CD8-positive, alpha-beta memory T cell (primary cell): Measurements from ENCODE around the gene LYPD6B. TPM values are rescaled to one million over a fixed set of nuclear protein-coding genes. Genes with fewer than 3 reads are reported as not detected.

Experiments
- CTCF ChIA-PET: fragments of 350-600 bp; sonication (Branson Sonifier 250); formaldehyde crosslinking; loops from one replicate; lab custom pipeline; 2021; ENCODE audit warnings: antibody characterized with exemption; lab: Charles Lee
- POLR2A ChIA-PET: fragments of 350-600 bp; sonication (Branson Sonifier 250); formaldehyde crosslinking; loops from one replicate; lab custom pipeline; 2021; ENCODE audit warnings: antibody characterized with exemption; lab: Charles Lee
- DNase-seq, 5 donors: peaks; one replicate each; pipeline versions ENCODE4 v3.0.0 to v3.0.0-alpha.2; 2020 to 2022; ENCODE audit warnings: mixed read lengths in 1 of 5
- H3K27ac ChIP-seq: one replicate; pipeline ENCODE4 v1.7.0; 2013; ENCODE audit warnings: low read depth, mild to moderate bottlenecking, low read length, moderate library complexity
- H3K27me3 ChIP-seq: 2 replicates; pipeline ENCODE4 v1.7.0; 2013; ENCODE audit warnings: low read length, mild to moderate bottlenecking; ENCODE audit not compliant: insufficient read depth, poor library complexity, severe bottlenecking
- H3K36me3 ChIP-seq: 2 replicates; pipeline ENCODE4 v1.7.0; 2013; ENCODE audit warnings: mild to moderate bottlenecking, low read length, moderate library complexity; ENCODE audit not compliant: insufficient read depth
- H3K4me1 ChIP-seq: 2 replicates; pipeline ENCODE4 v1.7.0; 2013; ENCODE audit warnings: mild to moderate bottlenecking, low read length, moderate library complexity; ENCODE audit not compliant: insufficient read depth
- H3K4me3 ChIP-seq: 2 replicates; pipeline ENCODE4 v1.7.0; 2013; ENCODE audit warnings: mild to moderate bottlenecking, low read length
- H3K9me3 ChIP-seq: 2 replicates; pipeline ENCODE4 v1.7.0; 2013; ENCODE audit warnings: mild to moderate bottlenecking, low read length
- H3K27ac Mint-ChIP-seq, 8 donors: one replicate each; pipeline ENCODE4 v1.8.0; 2020 to 2021; ENCODE audit warnings: mixed read lengths in 8 of 8, mild to moderate bottlenecking in 6 of 8, inconsistent platforms in 3 of 8, moderate library complexity in 3 of 8
- H3K27me3 Mint-ChIP-seq, 2 donors: one replicate each; pipeline ENCODE4 v1.8.0; 2020 to 2021; ENCODE audit warnings: mixed read lengths in 2 of 2, mild to moderate bottlenecking in 1 of 2, moderate library complexity in 1 of 2
- H3K36me3 Mint-ChIP-seq, 3 donors: one replicate each; pipeline ENCODE4 v1.8.0; 2020 to 2021; ENCODE audit warnings: mixed read lengths in 3 of 3, inconsistent platforms in 1 of 3, mild to moderate bottlenecking in 1 of 3
- H3K4me1 Mint-ChIP-seq, 3 donors: one replicate each; pipeline ENCODE4 v1.8.0; 2020 to 2021; ENCODE audit warnings: mixed read lengths in 3 of 3, inconsistent platforms in 1 of 3, mild to moderate bottlenecking in 1 of 3
- H3K4me3 Mint-ChIP-seq, 7 donors: one replicate each; pipeline ENCODE4 v1.8.0; 2020 to 2021; ENCODE audit warnings: mixed read lengths in 7 of 7, mild to moderate bottlenecking in 6 of 7, moderate library complexity in 4 of 7, inconsistent platforms in 2 of 7
- H3K9me3 Mint-ChIP-seq, 5 donors: one replicate each; pipeline ENCODE4 v1.8.0; 2020 to 2022; ENCODE audit warnings: mixed read lengths in 5 of 5, mild to moderate bottlenecking in 3 of 5, moderate library complexity in 2 of 5, inconsistent platforms in 1 of 5
- polyA plus RNA-seq: library from polyadenylated mRNA; unstranded; fragments of 300-500 nt; fragmentation: Illumina TruSeq; gene quantifications from one replicate; pipeline ENCODE4 v1.2.3, GENCODE V29; 2021
- total RNA-seq, 2 experiments: library from RNA; stranded (reverse); gene quantifications; one replicate each; pipeline ENCODE4 v1.2.3, GENCODE V29; 2021

Gene LYPD6B
- total and polyA plus RNA-seq, 3 experiments from 2014 or later = not detected

DNA sequence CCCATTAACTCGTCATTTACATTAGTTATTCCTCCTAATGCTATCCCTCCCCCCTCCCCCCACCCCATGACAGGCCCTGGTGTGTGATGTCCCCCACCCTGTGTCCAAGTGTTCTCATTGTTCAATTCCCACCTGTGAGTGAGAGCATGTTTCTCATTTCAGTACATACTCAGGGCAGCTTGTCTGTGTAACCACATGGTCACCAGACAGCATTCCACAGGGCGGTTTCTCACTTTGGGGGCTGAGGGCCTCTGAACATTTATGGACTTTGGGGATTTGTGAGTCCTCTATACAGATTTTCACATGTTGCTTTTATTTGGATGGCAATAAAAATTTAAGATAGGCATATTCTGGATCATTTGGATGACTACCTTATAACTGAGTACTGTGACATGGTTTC lies 84.0 kb downstream of the LYPD6B start:
- ChIA-PET POLR2A (no interaction called here), CTCF (no interaction called here)

DNA sequence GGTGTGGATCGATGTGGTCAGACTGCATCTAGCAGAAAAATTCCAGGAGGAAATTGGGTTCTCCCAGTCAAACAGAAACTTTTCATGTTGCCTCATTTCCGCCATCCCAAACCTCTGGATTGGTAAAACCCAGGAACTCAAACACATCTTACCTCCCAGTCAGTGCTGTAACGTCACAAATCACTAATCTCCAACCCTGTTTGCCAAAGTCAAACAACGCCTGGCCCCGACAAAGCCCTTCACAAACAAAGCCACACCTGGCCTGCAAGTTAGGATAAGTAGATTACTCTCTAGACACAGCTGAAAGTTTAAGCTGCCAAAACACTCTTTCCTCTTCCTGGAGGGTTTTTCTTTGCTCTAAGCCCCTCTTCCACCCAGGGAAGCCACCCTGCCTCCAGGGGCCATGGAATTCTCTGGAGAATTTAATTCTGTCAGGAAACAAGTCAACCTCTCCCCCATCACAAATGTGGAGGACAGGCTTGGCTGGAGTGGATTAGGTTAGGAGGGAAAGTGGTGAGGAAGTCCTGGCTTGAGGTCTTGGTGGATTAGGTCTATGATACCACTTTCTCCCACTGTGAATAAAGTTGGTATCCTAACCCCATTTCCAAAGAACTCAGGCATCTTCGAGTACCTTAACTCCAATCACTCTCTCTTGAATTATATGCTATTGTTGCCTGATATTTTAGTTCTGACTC lies 86.7 kb downstream of the LYPD6B start:
- H3K4me1 Mint-ChIP-seq = no peaks in the 10 kb centered on the region
- Histone ChIP-seq H3K4me1 (no peaks in the 10 kb centered on the region), H3K27ac (no peak overlapping the region), H3K4me3 (no peak overlapping the region), H3K27me3 (no peaks in the 10 kb centered on the region), H3K9me3 (no peaks in the 10 kb centered on the region), H3K36me3 (no peaks in the 10 kb centered on the region)
- H3K9me3 Mint-ChIP-seq = peaks cover 0 to 2% (median 0%) of the 10 kb centered on the region in 5 donors
- no peak overlapping the region for H3K4me3 Mint-ChIP-seq
- no peak for DNase-seq
- H3K27me3 Mint-ChIP-seq = peaks cover 3 to 20% of the 10 kb centered on the region in 2 donors
- ChIA-PET CTCF (no interaction called here), POLR2A (no interaction called here)
- no peak overlapping the region for H3K27ac Mint-ChIP-seq
- no peaks in the 10 kb centered on the region for H3K36me3 Mint-ChIP-seq

More for the DNA sequence above, 84.0 kb downstream of the LYPD6B start:
- Mint-ChIP-seq H3K27me3 (peaks cover 3 to 13% of the 10 kb centered on the region in 2 donors), H3K27ac (no peak overlapping the region), H3K9me3 (peaks cover 0 to 2% (median 0%) of the 10 kb centered on the region in 5 donors), H3K4me1 (no peaks in the 10 kb centered on the region), H3K36me3 (no peaks in the 10 kb centered on the region), H3K4me3 (no peak overlapping the region)
- Histone ChIP-seq H3K4me1 (no peaks in the 10 kb centered on the region), H3K27ac (no peak overlapping the region), H3K27me3 (no peaks in the 10 kb centered on the region), H3K4me3 (no peak overlapping the region), H3K9me3 (no peaks in the 10 kb centered on the region), H3K36me3 (no peaks in the 10 kb centered on the region)
- no peak for DNase-seq

DNA sequence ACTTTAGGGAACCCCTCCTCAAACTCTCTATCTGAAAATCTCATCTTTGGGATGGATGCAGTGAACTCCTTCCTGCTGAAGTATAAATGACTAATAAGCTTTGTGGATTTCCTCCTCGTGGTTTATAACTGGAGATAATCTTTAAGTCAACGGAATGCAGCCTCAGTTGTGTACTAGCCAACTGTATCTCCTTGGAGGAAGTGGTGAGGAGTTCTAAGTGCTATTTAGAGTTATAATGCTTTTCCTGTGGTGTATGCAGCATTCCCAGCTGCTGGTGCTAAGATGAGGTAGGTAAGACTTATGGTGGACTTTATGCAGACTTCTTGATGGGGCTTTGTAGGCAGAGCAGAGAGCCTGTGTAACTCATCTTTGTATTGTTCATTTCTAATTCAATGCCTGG lies 90.9 kb downstream of the LYPD6B start:
- H3K4me3 Mint-ChIP-seq = no peak overlapping the region
- no peaks in the 10 kb centered on the region for H3K9me3 ChIP-seq
- ChIA-PET CTCF (no interaction called here), POLR2A (no interaction called here)
- H3K27me3 ChIP-seq = no peaks in the 10 kb centered on the region
- no peaks in the 10 kb centered on the region for H3K4me1 Mint-ChIP-seq
- H3K9me3 Mint-ChIP-seq = no peaks in the 10 kb centered on the region
- no peak for DNase-seq
- H3K4me1 ChIP-seq = no peaks in the 10 kb centered on the region
- no peaks in the 10 kb centered on the region for H3K36me3 Mint-ChIP-seq
- peaks cover 1 to 32% of the 10 kb centered on the region in 2 donors for H3K27me3 Mint-ChIP-seq
- H3K27ac Mint-ChIP-seq = no peak overlapping the region
- H3K4me3 ChIP-seq = no peak overlapping the region
- no peak overlapping the region for H3K27ac ChIP-seq
- H3K36me3 ChIP-seq = no peaks in the 10 kb centered on the region

DNA sequence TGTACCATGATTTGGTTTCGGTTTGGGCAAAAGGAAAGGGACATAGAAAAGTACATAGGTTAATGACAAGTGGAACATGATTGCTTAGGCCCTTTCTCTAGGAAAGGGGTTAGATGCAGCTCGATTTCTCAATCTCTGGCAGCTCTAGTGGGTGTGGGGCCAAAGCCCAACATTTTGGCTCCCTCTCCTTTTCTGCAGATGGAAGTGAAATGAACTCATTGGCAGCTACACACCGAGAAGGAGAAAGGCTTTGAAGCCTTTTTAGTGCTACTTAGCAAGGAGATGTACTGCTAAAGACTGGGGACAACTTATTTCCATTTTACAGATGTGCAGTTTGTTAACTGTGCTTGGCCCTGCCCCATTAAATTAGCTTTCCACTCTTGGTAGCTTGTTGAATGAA lies 93.8 kb downstream of the LYPD6B start:
- Histone ChIP-seq H3K27ac (no peak overlapping the region), H3K27me3 (no peaks in the 10 kb centered on the region), H3K36me3 (no peaks in the 10 kb centered on the region), H3K9me3 (no peaks in the 10 kb centered on the region), H3K4me3 (no peak overlapping the region), H3K4me1 (no peaks in the 10 kb centered on the region)
- no peak overlapping the region for H3K4me3 Mint-ChIP-seq
- ChIA-PET POLR2A (no interaction called here), CTCF (no interaction called here)
- H3K27me3 Mint-ChIP-seq = peaks cover 0 to 32% of the 10 kb centered on the region in 2 donors
- DNase-seq = no peak
- H3K36me3 Mint-ChIP-seq = no peaks in the 10 kb centered on the region
- no peaks in the 10 kb centered on the region for H3K9me3 Mint-ChIP-seq
- H3K27ac Mint-ChIP-seq = peak overlapping the region in 1 of 8 donors; percentile 51
- H3K4me1 Mint-ChIP-seq = no peaks in the 10 kb centered on the region

DNA sequence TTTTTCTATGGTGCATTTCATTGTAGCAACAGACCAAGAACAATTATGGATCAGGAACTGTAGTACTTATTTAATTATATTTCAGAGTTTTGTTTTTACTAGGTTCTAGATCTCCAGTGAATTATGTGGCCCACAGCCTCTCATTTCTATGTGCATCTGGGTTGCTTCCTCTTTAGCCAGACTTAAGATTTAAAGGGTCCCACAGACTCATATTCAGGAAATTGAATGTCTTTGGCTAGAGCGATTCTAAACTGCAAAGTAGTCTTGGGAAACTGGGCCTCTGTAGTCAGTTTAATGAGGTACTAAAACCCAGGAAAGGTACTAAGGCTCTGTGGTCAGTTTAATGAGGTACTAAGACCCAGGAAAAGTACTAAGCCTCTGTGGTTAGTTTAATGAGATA lies 94.4 kb downstream of the LYPD6B start:
- Mint-ChIP-seq H3K4me3 (no peak overlapping the region), H3K9me3 (no peaks in the 10 kb centered on the region), H3K27ac (no peak overlapping the region), H3K36me3 (no peaks in the 10 kb centered on the region), H3K4me1 (no peaks in the 10 kb centered on the region), H3K27me3 (peaks cover 0 to 28% of the 10 kb centered on the region in 2 donors)
- Histone ChIP-seq H3K27ac (no peak overlapping the region), H3K4me1 (no peaks in the 10 kb centered on the region), H3K4me3 (no peak overlapping the region), H3K27me3 (no peaks in the 10 kb centered on the region), H3K36me3 (no peaks in the 10 kb centered on the region), H3K9me3 (no peaks in the 10 kb centered on the region)
- CTCF ChIA-PET = no interaction called here
- DNase-seq = no peak
- POLR2A ChIA-PET = no interaction called here

DNA sequence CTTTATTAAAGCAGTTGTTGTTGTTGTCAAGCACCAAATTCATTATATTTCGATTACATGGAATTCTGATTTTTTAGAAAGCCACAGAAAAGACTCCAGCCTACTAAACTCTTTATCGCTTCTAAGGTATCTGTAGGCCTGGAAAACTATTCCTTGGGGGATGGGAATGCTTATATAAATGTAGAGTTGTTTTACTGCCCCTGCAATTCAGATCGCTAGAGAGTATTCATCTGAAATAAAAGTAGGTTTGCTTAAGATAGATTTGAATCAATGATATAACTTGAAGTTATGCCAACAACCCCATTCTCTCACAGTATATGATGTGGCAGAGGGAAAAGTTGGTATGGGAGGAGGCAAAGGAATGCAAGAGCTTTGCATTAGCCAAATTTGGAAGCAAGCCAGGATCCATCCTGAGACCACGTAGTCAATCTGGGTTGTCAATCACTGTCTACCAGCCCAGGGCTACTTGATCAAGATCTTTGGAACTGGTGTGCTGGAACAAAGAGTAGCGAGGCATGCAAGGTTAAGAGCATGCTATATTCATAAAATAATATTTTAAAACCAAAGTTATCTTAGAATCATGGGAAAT lies 95.9 kb downstream of the LYPD6B start:
- H3K27ac Mint-ChIP-seq = no peak overlapping the region
- no peaks in the 10 kb centered on the region for H3K4me1 Mint-ChIP-seq
- Histone ChIP-seq H3K9me3 (no peaks in the 10 kb centered on the region), H3K4me1 (no peaks in the 10 kb centered on the region), H3K4me3 (no peak overlapping the region), H3K27ac (no peak overlapping the region), H3K36me3 (no peaks in the 10 kb centered on the region), H3K27me3 (no peaks in the 10 kb centered on the region)
- H3K27me3 Mint-ChIP-seq = peaks cover 3 to 27% of the 10 kb centered on the region in 2 donors
- H3K4me3 Mint-ChIP-seq = no peak overlapping the region
- H3K9me3 Mint-ChIP-seq = no peaks in the 10 kb centered on the region
- POLR2A ChIA-PET = no interaction called here
- H3K36me3 Mint-ChIP-seq = no peaks in the 10 kb centered on the region
- CTCF ChIA-PET = no interaction called here
- DNase-seq = no peak

DNA sequence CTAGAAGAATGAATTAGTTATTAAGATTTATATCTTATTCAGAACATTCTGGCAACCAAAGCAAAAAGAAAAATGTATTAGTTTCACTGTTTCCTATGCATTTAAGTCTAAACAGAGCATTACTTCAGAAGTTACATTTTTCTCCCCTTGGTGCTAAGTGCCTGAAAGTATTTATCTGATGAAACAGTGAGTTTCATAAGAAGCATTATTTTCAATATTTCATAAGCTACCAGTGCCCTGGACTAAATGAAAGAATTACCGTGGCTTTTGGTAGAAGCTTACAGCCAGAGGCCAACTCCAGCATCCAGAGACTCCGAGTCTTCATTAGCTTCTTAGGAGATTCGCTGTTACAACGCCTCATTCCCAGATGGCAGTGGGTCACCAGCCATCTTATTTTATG lies 97.6 kb downstream of the LYPD6B start:
- H3K27me3 ChIP-seq = no peaks in the 10 kb centered on the region
- H3K9me3 Mint-ChIP-seq = no peaks in the 10 kb centered on the region
- ChIA-PET CTCF (interaction anchor here (0.8 kb wide), 1 partner anchor 175 kb away, joined by 3 read pairs; no protein-coding TSS in a partner anchor), POLR2A (no interaction called here)
- no peaks in the 10 kb centered on the region for H3K9me3 ChIP-seq
- no peak overlapping the region for H3K27ac Mint-ChIP-seq
- no peak overlapping the region for H3K4me3 ChIP-seq
- DNase-seq = no peak
- no peaks in the 10 kb centered on the region for H3K36me3 ChIP-seq
- no peaks in the 10 kb centered on the region for H3K4me1 Mint-ChIP-seq
- H3K27me3 Mint-ChIP-seq = peaks cover 3 to 19% of the 10 kb centered on the region in 2 donors
- H3K27ac ChIP-seq = no peak overlapping the region
- H3K36me3 Mint-ChIP-seq = no peaks in the 10 kb centered on the region
- no peak overlapping the region for H3K4me3 Mint-ChIP-seq
- no peaks in the 10 kb centered on the region for H3K4me1 ChIP-seq

DNA sequence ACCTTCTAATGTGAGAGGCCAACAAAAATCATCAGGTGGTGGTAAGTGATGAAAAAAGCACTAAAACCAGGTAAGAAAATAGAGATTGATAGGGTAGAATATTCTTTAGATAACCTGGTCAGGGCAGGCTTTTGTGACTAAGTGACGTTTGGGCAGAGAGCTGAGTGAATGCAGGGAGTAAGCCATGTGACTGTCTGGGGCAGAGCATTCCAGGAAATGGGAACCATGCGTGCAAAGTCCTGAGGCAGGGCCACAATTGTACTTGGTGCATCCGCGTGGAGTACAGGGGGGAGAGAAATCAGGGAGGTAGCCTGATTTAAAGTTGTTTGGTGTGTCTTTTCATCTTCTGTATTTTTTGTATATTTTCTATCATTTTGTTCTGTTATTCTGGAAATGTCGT lies 102.5 kb downstream of the LYPD6B start:
- Histone ChIP-seq H3K27me3 (peaks cover 3% of the 10 kb centered on the region), H3K4me1 (no peaks in the 10 kb centered on the region), H3K36me3 (no peaks in the 10 kb centered on the region), H3K27ac (no peak overlapping the region), H3K9me3 (no peaks in the 10 kb centered on the region), H3K4me3 (no peak overlapping the region)
- DNase-seq = no peak
- H3K9me3 Mint-ChIP-seq = no peaks in the 10 kb centered on the region
- H3K36me3 Mint-ChIP-seq = no peaks in the 10 kb centered on the region
- ChIA-PET POLR2A (no interaction called here), CTCF (no interaction called here)
- no peak overlapping the region for H3K27ac Mint-ChIP-seq
- H3K4me3 Mint-ChIP-seq = no peak overlapping the region
- H3K4me1 Mint-ChIP-seq = no peaks in the 10 kb centered on the region
- H3K27me3 Mint-ChIP-seq = peaks cover 7 to 19% of the 10 kb centered on the region in 2 donors
